ENCODE results near the gene WWP2.

DNA sequence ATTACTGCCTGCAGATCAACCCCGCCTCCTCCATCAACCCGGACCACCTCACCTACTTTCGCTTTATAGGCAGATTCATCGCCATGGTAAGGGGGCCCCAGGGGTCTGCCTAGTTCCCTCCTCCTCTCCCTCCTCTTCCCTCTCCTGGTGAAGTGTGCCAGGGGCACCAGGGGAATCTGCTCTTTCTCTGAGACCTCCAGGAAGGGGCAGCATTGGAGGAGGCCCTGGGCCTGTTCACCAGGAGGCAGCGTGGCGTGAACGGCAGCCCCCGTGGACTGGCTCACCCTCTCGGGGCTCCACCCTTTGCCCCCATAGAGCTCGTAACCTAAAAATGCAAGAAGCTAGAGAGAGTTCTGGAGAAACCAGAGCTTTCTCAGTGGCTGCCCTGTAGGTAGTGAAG, 171.9 kb downstream of the WWP2 start:
- no peak for TF ChIP-seq POLR2A (IDR thresholded peaks at IDR 0.05)
- TF ChIP-seq, protein P1, sequence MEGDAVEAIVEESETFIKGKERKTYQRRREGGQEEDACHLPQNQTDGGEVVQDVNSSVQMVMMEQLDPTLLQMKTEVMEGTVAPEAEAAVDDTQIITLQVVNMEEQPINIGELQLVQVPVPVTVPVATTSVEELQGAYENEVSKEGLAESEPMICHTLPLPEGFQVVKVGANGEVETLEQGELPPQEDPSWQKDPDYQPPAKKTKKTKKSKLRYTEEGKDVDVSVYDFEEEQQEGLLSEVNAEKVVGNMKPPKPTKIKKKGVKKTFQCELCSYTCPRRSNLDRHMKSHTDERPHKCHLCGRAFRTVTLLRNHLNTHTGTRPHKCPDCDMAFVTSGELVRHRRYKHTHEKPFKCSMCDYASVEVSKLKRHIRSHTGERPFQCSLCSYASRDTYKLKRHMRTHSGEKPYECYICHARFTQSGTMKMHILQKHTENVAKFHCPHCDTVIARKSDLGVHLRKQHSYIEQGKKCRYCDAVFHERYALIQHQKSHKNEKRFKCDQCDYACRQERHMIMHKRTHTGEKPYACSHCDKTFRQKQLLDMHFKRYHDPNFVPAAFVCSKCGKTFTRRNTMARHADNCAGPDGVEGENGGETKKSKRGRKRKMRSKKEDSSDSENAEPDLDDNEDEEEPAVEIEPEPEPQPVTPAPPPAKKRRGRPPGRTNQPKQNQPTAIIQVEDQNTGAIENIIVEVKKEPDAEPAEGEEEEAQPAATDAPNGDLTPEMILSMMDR (IDR thresholded peaks at IDR 0.05): no peak
- TF ChIP-seq POLR2AphosphoS5 (IDR thresholded peaks at IDR 0.05): no peak
- no peak for TF ChIP-seq EP300 (IDR thresholded peaks at IDR 0.05)

Measured in sigmoid colon (tissue), 4 donors.